Neural cell (in vitro differentiated cells): Measurements from ENCODE around the gene CENPT.

Experiments used
- EZH2 ChIP-seq: fragments of 200-600, 300-800 bp; shearing (Covaris generic), sonication (generic); IDR thresholded peaks from 2 replicates; pipeline ENCODE4 v1.6.1; 2014; ENCODE audit warnings: antibody characterized with exemption, low read length, borderline replicate concordance, mild to moderate bottlenecking; ENCODE audit not compliant: insufficient read depth, poor library complexity, severe bottlenecking
- TF ChIP-seq, protein P1 (sequence below): fragments of 450-650 bp; IDR thresholded peaks from 2 replicates; pipeline ENCODE4 v1.5.1; 2014; ENCODE audit warnings: antibody characterized with exemption, mild to moderate bottlenecking, moderate library complexity; ENCODE audit not compliant: poor library complexity, severe bottlenecking

DNA sequence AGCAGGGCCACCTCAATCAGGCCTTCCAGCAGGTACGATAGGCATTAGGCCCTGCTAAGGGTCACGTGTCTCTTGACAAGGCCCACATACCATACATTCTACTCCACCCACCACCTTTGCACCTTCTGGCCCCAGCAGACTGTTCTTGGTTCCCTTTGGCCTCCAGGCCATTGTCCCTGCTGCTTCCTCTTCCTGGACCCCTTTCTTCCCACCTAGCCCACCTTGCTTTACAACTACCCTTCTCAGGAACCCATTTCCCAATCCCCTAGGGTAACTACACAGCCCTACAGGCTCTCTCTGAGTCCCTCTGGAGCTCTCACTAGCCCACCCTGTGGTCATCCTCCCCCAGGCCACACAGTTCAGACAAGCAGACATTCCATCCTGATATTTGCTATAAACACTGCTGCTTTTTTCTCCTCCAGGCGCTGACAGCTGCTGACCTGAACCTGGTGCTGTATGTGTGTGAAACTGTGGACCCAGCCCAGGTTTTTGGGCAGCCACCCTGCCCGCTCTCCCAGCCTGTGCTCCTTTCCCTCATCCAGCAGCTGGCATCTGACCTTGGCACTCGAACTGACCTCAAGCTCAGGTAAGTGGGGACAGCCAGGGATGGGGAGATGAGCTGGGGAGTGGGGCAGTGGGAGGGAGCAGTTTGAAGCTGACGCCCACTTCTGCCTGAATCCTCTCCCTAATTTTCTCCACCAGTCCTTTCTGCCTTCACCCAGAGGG, 35.8 kb upstream of the CENPT start:
- TF ChIP-seq, protein P1, sequence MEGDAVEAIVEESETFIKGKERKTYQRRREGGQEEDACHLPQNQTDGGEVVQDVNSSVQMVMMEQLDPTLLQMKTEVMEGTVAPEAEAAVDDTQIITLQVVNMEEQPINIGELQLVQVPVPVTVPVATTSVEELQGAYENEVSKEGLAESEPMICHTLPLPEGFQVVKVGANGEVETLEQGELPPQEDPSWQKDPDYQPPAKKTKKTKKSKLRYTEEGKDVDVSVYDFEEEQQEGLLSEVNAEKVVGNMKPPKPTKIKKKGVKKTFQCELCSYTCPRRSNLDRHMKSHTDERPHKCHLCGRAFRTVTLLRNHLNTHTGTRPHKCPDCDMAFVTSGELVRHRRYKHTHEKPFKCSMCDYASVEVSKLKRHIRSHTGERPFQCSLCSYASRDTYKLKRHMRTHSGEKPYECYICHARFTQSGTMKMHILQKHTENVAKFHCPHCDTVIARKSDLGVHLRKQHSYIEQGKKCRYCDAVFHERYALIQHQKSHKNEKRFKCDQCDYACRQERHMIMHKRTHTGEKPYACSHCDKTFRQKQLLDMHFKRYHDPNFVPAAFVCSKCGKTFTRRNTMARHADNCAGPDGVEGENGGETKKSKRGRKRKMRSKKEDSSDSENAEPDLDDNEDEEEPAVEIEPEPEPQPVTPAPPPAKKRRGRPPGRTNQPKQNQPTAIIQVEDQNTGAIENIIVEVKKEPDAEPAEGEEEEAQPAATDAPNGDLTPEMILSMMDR = no peak
- TF ChIP-seq EZH2 = no peak
